NCI-H2196 treated with DMSO at 0.1 percent for 48 hours (cell line): ENCODE measurements around the gene EGFR.

Source experiments
- DNase-seq: peaks from one replicate; lab custom pipeline; 2025; ENCODE audit not compliant: unreplicated experiment; lab: John Stamatoyannopoulos, UW

EGFR gene

DNA sequence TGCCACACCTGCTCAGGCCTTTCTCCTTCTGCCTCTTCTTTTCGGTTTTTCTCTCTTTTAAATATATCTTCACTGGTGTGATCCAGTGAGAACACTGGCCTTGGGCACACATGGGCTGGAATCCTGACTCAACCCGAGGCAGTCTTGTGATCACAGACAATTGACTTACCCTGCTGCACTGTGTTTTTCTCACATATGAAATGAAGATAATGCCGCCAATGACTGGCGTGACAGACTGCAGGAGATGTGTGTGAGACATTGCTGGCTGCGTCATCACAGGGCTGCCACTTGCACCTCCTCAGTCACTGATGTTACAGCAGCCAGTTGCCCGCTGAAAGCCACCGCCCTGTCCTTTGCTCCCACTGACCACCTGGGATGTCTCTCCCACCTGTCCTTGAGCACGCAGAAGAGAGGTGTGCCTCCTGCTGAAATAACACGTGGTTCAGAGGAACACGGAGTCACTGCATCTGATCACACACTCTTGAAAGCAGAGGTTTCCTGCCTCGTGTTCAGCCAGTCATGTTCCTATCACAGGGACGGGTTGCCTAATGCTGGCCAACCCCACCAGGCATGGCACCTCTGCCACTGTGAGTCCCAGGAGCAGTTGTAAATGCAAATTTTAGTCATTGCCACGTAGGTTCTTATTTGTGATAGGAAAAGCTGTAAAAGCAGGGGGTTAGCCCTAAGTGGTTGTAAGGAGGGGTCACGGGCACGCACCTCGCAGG is 221.8 kb downstream of the EGFR start:
- DNase-seq = no peak

DNA sequence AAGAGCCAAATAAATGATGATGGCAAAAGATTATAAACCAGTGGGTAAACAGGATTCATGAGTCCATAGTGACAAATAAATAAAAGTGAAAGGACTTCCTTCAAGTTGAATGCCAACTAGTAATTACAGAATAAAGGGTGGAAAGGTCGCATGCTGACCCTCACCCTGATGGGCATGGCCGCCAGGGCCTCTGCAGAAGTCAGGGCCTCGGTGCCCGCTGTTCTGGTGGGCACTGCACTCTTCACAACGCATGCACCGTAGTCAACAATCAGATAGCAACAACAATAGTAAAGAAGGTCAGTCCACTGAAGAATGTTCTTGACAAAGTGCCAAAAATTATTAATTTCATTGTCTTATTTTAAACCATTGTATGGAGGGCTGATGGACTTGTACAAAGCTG is 223.1 kb downstream of the EGFR start:
- no peak for DNase-seq

DNA sequence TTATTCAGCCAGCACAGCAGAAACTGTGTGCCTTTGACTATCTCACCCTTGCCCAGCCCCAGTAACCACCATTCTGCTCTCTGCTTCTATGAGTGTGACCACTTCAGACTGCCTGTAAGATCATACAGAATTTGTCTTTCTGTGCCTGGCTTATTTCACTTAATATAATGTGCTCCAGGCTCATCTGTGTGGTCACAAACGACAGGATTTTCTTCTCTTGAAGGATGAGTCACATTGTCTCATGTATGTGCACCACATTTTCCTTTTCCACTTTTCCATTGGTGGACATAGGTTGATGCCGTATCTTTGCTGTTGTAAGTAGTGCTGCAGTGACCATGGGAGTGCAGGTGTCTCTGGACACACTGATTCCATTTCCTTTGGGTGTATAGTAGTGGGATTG is 223.8 kb downstream of the EGFR start:
- no peak for DNase-seq

- no peak for DNase-seq
Observed at GRCh38 chr7:55244006-55244745, 225.4 kb downstream of the EGFR start.

- no peak for DNase-seq
Observed at GRCh38 chr7:55245271-55245723, 226.5 kb downstream of the EGFR start.

GRCh38 chr7:55246171-55246570 is 227.4 kb downstream of the EGFR start:
- DNase-seq = no peak

GRCh38 chr7:55247428-55247827 is 228.6 kb downstream of the EGFR start:
- no peak for DNase-seq

GRCh38 chr7:55248526-55248925 is 229.7 kb downstream of the EGFR start:
- no peak for DNase-seq

DNA sequence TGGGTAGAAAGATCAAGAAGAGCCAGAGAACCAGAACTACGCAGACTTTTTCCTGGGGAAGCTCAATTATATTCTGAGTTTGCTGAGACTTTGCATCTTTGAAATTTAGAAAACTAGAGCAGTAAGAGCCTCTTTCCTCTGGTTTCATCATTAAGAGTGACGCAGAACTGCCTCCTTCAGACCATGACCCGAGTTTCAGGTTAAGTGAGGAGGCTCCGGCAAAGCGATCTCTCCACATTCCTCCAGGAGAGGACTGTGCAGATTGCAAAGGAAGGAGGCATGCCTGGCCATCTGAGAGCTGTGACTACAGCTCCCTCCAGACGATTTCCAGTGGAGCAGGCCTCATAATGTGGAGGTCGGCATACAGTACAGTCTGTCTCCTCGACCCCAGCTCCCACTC is 230.5 kb downstream of the EGFR start:
- no peak for DNase-seq

GRCh38 chr7:55250313-55250712 is 231.5 kb downstream of the EGFR start:
- no peak for DNase-seq

DNA sequence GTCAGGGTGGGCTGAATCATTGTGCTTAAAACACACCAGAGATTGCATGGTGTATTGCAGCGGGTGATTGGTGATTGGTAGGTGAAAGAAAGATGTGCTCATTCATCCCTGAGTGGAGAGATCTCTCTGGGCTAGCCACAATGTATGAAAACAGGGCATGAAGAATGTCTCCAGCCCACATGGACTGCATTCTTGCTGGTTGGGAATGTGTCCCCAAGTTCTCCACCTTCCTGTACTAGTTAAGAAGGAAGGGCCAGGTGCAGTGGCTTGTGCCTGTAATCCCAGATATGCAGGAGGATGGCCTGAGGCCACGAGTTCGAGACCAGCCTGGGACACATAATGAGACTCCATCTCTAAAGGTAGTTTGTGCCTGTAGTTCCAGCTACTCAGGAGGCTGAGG is 232.5 kb downstream of the EGFR start:
- DNase-seq = no peak

GRCh38 chr7:55251911-55252310 is 233.1 kb downstream of the EGFR start:
- no peak for DNase-seq

- no peak for DNase-seq
Observed at GRCh38 chr7:55252386-55252785, 233.6 kb downstream of the EGFR start.

DNA sequence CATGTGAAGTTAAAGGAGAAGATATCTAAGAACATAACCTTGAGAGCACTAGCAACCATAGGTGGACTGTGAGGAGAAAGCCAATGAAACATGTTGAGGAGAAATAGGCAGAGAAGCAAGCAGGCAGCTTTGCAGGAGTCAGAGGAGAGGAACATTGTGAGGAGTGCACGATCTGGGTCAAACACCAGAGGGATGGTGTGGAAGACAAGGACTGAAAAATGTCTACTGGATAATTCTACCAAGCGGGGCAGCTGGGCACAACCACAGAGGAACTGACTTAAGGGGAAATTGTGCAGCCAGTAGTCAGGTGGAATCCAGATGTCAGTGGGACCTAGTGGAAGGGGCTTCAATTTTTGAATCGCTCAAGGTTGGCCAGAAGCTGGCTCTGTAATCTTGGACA is 234.4 kb downstream of the EGFR start:
- no peak for DNase-seq

DNA sequence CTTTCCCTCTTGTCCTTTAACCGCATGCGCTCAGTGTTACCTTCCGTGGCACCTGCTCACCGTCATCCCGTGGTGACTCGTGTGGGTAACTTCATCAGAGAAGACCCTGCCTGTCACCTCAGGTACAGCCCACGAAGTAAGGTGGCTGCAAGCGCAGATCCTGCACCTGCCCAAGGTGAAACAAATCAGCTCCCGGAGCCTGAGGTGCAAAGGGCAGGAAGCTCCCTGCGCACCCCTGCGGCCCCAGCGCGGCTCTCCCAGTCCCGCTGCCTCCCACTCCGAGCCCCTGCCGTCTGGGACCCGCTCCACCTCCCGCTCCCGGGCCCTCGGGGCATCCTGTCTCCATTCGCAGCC is 235.4 kb downstream of the EGFR start:
- no peak for DNase-seq

- peak; percentile 41 for DNase-seq
Observed at GRCh38 chr7:55254596-55255495, 236.0 kb downstream of the EGFR start.

DNA sequence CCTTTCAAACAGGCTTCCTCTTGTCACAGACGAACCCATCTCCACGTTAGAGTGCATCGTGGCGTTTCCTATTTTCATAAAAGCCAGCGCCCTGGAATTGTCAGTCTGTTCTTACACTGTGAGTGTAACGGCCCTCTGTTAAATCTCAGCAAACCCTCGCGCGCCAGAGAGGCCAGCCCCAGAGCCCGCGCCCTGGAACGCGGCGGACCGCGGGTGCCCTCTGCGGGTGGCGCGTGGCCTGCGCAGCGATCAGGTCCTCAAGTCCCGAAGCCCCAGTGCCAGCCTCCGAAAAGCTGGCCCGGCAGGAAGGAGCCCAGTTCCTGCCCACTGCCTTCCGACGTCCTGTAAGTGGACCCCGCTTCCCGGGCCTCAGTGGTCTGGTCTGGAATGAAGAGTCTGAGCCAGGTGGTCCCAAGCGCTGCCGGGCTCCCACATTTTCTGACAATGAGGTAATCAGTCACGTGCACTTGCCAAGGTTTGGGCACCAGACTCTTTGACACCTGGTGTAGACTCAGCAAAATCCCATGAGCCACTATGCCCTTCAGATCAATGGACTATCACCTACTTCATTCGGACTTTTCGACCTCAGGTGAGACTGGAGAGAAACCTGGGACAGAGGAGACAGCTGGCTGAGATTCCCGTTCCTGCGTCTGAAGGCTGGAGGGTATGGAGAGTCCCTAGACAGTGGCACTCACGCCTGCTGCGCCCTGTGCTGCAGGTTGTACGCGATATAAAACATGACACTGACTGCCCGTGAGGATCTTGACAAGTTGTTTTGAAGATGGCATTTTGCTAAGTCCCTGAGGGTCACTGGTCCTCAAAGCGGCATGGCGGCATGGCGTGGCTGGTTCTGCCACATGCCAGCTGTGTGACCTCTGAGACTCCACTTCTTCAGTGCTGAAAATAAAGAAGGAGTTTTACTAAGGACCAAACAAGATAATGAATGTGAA is 237.0 kb downstream of the EGFR start:
- peak; percentile 66 for DNase-seq

GRCh38 chr7:55258631-55259030 is 239.8 kb downstream of the EGFR start:
- DNase-seq = no peak

DNA sequence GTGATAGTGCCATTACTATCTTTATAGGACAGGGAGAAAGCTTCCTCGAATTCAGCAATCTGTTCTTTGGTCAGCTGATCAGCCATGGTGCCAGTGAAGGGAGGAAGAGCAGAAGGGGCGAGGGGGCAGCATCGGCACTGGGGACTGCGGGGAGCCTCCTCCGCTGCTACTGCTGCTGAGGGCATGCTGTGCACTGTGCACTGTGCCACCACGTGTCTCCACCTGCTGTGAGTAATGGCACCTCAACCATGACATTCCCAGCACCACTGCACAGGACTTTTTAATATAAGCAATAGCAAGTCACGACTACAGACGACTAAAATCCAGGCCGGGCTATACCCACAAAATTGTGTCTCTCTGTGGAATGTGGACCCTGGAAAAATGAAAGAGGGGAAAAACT is 241.4 kb downstream of the EGFR start:
- no peak for DNase-seq

- no peak for DNase-seq
Observed at GRCh38 chr7:55260676-55261385, 242.0 kb downstream of the EGFR start.
